Stimulated activated CD8-positive, alpha-beta memory T cell treated with anti-CD3 and anti-CD28 coated beads, Interleukin-4, amount 100 ng/mL, for 24 hours (primary cell): ENCODE results near the gene GTF2H4.

ENCODE experiments used
- DNase-seq: peaks from one replicate; pipeline ENCODE4 v3.0.0-alpha.2; 2020; ENCODE audit warnings: low read depth

The GTF2H4 gene

GRCh38 chr6:30882759-30883684 lies 25.0 kb upstream of the GTF2H4 start:
- DNase-seq, result no peak

GRCh38 chr6:30883685-30884520 lies 24.1 kb upstream of the GTF2H4 start, which contains the start of gene DDR1:
TSS of gene DDR1 (plus strand) at chr6:30884519. CDS start at chr6:30888730, 4,211 bp downstream.
- peak; percentile 37 for DNase-seq

- peak; percentile 24 for DNase-seq
Measured at GRCh38 chr6:30884521-30885480, 23.2 kb upstream of the GTF2H4 start.

GRCh38 chr6:30885481-30885998 lies 22.5 kb upstream of the GTF2H4 start:
- DNase-seq, result no peak

GRCh38 chr6:30885999-30886896 lies 21.8 kb upstream of the GTF2H4 start:
- no peak for DNase-seq

- no peak for DNase-seq
Measured at GRCh38 chr6:30886897-30887255, 21.1 kb upstream of the GTF2H4 start.

- DNase-seq, result no peak
Measured at GRCh38 chr6:30887901-30888815, 19.8 kb upstream of the GTF2H4 start.

- DNase-seq, result no peak
Measured at GRCh38 chr6:30888816-30889495, 19.1 kb upstream of the GTF2H4 start.

- DNase-seq, result no peak
Measured at GRCh38 chr6:30889496-30889885, 18.5 kb upstream of the GTF2H4 start.

GRCh38 chr6:30889921-30890645 lies 17.9 kb upstream of the GTF2H4 start:
- DNase-seq, result no peak

GRCh38 chr6:30890646-30891449 lies 17.2 kb upstream of the GTF2H4 start:
- DNase-seq, result no peak

- no peak for DNase-seq
Measured at GRCh38 chr6:30891450-30891723, 16.6 kb upstream of the GTF2H4 start.

- no peak for DNase-seq
Measured at GRCh38 chr6:30891816-30892538, 16.0 kb upstream of the GTF2H4 start.

GRCh38 chr6:30893001-30893591 lies 14.9 kb upstream of the GTF2H4 start:
- no peak for DNase-seq

GRCh38 chr6:30893666-30894065 lies 14.3 kb upstream of the GTF2H4 start:
- DNase-seq, result no peak

GRCh38 chr6:30894381-30894780 lies 13.6 kb upstream of the GTF2H4 start:
- DNase-seq, result no peak
